Osteocyte (in vitro differentiated cells): ENCODE measurements around the gene POMP. TPM values are rescaled to one million over a fixed set of nuclear protein-coding genes. Genes with fewer than 3 reads are reported as not detected.

Source experiments
- DNase-seq: peaks from one replicate; pipeline ENCODE4 v3.0.0; 2021; ENCODE audit warnings: mixed read lengths; ENCODE audit not compliant: unreplicated experiment; ENCODE audit errors: extremely low spot score
- H3K27ac Mint-ChIP-seq: one replicate; pipeline ENCODE4 v1.8.0; 2021; ENCODE audit warnings: mild to moderate bottlenecking, mixed read lengths; ENCODE audit not compliant: unreplicated experiment
- H3K27me3 Mint-ChIP-seq: one replicate; pipeline ENCODE4 v1.8.0; 2021; ENCODE audit warnings: mixed read lengths; ENCODE audit not compliant: unreplicated experiment
- H3K36me3 Mint-ChIP-seq: one replicate; pipeline ENCODE4 v1.8.0; 2021; ENCODE audit warnings: mixed read lengths; ENCODE audit not compliant: unreplicated experiment
- H3K4me1 Mint-ChIP-seq: one replicate; pipeline ENCODE4 v1.8.0; 2021; ENCODE audit warnings: mixed read lengths; ENCODE audit not compliant: unreplicated experiment
- H3K4me3 Mint-ChIP-seq: one replicate; pipeline ENCODE4 v1.8.0; 2021; ENCODE audit warnings: mild to moderate bottlenecking, moderate library complexity, mixed read lengths; ENCODE audit not compliant: unreplicated experiment
- H3K9me3 Mint-ChIP-seq: one replicate; pipeline ENCODE4 v1.8.0; 2021; ENCODE audit warnings: mixed read lengths; ENCODE audit not compliant: unreplicated experiment
- total RNA-seq: library from RNA; stranded (reverse); gene quantifications from 2 replicates; pipeline ENCODE4 v1.2.1, GENCODE V29; 2021
- TF ChIP-seq, protein P1 (sequence below): fragments of 200-600 bp; sonication (generic); IDR thresholded peaks from 2 replicates; pipeline ENCODE4 v1.5.0; 2021; ENCODE audit warnings: antibody characterized with exemption, mild to moderate bottlenecking, moderate library complexity

POMP gene
- total RNA-seq, 1 donor from 2014 or later, result 74.9 TPM

DNA sequence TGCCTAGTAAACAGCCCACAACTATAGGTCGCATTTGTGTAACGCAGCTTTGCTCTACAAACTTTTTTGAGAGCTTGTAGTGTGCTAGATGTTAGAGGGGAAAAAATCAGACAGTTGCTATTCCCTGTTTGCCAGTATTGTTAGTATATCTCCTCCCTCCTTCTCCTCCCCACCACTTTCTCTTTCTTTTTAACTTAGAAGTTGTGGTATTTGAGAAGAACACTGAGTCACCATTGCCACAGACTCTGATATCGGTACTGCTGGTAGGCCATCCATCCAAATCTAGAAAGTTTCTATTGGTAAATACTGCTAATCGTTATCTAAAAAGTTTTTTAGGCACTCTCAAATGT, 666 bp downstream of the POMP start:
- TF ChIP-seq, protein P1, sequence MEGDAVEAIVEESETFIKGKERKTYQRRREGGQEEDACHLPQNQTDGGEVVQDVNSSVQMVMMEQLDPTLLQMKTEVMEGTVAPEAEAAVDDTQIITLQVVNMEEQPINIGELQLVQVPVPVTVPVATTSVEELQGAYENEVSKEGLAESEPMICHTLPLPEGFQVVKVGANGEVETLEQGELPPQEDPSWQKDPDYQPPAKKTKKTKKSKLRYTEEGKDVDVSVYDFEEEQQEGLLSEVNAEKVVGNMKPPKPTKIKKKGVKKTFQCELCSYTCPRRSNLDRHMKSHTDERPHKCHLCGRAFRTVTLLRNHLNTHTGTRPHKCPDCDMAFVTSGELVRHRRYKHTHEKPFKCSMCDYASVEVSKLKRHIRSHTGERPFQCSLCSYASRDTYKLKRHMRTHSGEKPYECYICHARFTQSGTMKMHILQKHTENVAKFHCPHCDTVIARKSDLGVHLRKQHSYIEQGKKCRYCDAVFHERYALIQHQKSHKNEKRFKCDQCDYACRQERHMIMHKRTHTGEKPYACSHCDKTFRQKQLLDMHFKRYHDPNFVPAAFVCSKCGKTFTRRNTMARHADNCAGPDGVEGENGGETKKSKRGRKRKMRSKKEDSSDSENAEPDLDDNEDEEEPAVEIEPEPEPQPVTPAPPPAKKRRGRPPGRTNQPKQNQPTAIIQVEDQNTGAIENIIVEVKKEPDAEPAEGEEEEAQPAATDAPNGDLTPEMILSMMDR, result no peak
- H3K9me3 Mint-ChIP-seq, result no peaks in the 10 kb centered on the region
- H3K4me1 Mint-ChIP-seq, result peaks cover 38% of the 10 kb centered on the region
- peak overlapping the region; percentile 95 for H3K27ac Mint-ChIP-seq
- H3K36me3 Mint-ChIP-seq, result peaks cover 12% of the 10 kb centered on the region
- no peaks in the 10 kb centered on the region for H3K27me3 Mint-ChIP-seq
- peak overlapping the region; percentile 94 for H3K4me3 Mint-ChIP-seq
- DNase-seq, result no peak

DNA sequence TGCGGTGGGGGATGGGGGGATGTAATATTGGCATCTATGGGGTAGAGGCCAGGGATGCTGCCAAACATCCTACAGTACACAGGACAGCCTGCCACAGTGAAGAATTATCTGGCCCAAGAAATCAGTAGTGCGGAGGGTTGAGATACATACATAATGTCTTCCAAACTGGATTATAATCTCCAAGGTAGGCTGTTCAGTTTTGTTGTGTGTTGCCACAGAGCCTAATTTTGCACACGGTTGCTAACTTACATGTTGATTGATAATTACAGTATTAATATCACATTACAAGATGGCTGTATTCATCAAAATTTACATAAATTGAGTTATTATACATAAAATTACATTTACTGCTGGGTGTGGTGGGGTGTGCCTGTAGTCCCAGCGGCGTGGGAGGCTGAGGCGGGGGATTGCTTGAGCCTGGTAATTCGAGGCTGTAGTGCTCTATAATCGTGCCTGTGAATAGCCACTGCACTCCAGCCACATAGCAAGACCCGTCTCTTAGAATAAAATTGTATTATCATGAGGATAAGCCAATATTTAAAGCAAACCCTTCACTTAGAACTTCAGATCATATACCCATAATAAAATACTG, 8.1 kb downstream of the POMP start:
- Mint-ChIP-seq H3K4me1 (peaks cover under 1% of the 10 kb centered on the region), H3K27ac (no peak overlapping the region), H3K4me3 (no peak overlapping the region), H3K36me3 (peaks cover 74% of the 10 kb centered on the region), H3K27me3 (no peaks in the 10 kb centered on the region), H3K9me3 (no peaks in the 10 kb centered on the region)
- DNase-seq, result no peak
- TF ChIP-seq, protein P1, result no peak

DNA sequence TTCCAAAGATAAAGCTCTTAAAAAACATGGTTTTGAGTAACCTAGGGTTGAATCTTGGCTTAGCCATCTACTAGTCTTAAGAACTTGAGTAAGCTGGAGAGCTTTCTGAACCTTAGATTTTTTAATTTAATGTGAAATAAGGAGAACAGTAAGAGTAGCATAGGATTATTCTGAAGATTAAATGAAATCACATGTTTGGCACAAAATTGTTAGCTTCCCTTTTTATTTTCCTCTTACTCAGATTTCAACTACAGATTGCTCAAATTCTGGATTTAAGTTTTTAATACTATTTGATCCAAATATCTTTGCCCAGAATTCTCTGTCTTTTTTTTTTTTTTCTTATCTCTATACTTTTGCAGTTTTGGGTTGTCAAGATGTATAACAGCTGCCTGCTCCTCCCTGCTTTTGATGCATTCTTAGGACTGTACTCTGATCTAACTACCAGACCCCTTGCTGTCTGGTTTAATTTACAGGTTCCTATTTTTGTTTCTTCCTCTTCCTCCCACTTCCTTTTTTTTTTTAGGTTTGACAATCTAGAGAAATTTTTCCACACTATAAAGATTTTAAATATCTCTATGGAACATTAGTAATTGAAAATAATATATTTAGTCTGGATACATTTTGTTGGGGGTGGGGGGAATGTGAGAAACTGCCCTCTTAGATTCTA, 12.3 kb downstream of the POMP start:
- H3K9me3 Mint-ChIP-seq, result no peaks in the 10 kb centered on the region
- H3K4me1 Mint-ChIP-seq, result no peaks in the 10 kb centered on the region
- H3K4me3 Mint-ChIP-seq, result no peak overlapping the region
- TF ChIP-seq, protein P1, result no peak
- no peak overlapping the region for H3K27ac Mint-ChIP-seq
- no peaks in the 10 kb centered on the region for H3K27me3 Mint-ChIP-seq
- no peak for DNase-seq
- peaks cover 77% of the 10 kb centered on the region for H3K36me3 Mint-ChIP-seq

DNA sequence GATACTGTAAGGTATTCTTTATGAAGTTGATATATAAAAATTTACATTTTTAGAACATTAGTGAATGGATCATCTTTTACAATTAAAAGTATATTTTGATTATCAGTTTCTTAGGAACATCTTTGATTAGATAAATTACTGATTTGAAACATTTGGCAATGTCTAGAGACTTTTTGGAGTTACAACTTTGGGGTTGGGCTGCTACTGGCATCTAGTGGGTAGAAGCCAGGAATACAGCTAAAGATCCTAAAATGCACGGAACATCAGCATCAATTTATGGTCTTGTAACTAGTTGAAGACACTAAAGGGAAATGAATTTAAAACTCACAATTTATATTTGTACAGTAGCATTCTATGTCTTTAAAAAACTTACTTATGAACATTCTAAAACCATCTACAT, 19.9 kb downstream of the POMP start:
- Mint-ChIP-seq H3K27ac (no peak overlapping the region), H3K4me1 (peaks cover 8% of the 10 kb centered on the region), H3K4me3 (no peak overlapping the region), H3K9me3 (no peaks in the 10 kb centered on the region), H3K36me3 (peaks cover 27% of the 10 kb centered on the region), H3K27me3 (no peaks in the 10 kb centered on the region)
- TF ChIP-seq, protein P1, result no peak
- no peak for DNase-seq

DNA sequence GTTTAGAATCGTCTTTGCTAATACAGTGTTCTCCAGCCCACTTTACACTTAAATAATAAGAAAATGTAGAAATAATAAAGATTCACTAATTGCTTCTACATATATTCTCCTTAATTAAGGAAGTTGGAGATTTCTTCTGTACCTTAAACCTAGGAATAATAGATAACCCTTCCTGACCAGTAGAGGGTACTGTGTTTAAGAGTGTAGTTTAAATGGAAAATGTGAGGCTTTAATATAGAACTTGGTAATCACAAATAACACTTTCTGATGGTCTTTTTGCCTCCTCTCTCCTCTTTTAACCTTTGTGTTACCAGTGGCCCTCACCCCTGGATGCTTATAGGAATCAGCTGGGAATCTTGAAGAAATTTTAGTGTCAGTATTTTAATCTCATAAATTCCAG, 20.7 kb downstream of the POMP start:
- no peak for DNase-seq
- H3K27ac Mint-ChIP-seq, result no peak overlapping the region
- H3K9me3 Mint-ChIP-seq, result no peaks in the 10 kb centered on the region
- TF ChIP-seq, protein P1, result peak; percentile 55
- H3K4me3 Mint-ChIP-seq, result no peak overlapping the region
- peaks cover 19% of the 10 kb centered on the region for H3K36me3 Mint-ChIP-seq
- no peaks in the 10 kb centered on the region for H3K27me3 Mint-ChIP-seq
- H3K4me1 Mint-ChIP-seq, result peaks cover 8% of the 10 kb centered on the region
